ENCODE measurements around the gene GRK1.
"Not testable (repeated sequence)": the region's sequence is repeated elsewhere in the genome, so short reads cannot be mapped to it uniquely, and the experiment has no call there.

DNA sequence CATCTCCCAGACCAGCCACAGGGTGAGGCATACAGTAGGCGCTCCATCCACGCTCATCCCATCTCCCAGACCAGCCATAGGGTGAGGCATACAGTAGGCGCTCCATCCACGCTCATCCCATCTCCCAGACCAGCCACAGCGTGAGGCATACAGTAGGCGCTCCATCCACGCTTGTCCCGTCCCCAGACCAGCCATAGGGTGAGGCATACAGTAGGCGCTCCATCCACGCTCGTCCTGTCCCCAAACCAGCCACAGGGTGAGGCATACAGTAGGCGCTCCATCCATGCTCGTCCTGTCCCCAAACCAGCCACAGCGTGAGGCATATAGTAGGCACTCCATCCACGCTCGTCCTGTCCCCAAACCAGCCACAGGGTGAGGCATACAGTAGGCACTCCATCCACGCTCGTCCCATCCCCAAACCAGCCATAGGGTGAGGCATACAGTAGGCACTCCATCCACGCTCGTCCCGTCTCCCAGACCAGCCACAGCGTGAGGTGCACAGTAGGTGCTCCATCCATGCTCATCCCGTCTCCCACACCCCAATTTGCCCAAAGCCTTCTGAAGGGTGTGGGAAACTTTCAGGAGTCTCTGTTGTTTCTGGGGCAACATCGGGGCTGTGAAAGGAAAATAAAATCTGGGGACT lies 78.6 kb downstream of the GRK1 start:
- not testable (repeated sequence) for TF ChIP-seq CTCF, POLR2A (IDR thresholded peaks at IDR 0.05)

Data from breast epithelium (tissue), 3 donors.